Upper lobe of right lung (tissue), 1 donor: ENCODE data around the gene TENT4B. TPM values are rescaled to one million over a fixed set of nuclear protein-coding genes. Genes with fewer than 3 reads are reported as not detected.
"Not testable (repeated sequence)": the region's sequence is repeated elsewhere in the genome, so short reads cannot be mapped to it uniquely, and the experiment has no call there.

Experiments
- ATAC-seq: fragments of 200-7000 bp; cut with Tn5 transposase; one replicate; pipeline ENCODE4 v1.9.1; 2020; ENCODE audit warnings: mild to moderate bottlenecking, moderate library complexity
- DNase-seq: peaks from one replicate; pipeline ENCODE4 v3.0.0-alpha.2; 2020
- H3K27ac ChIP-seq: fragments of 200-600 bp; one replicate; pipeline ENCODE4 v1.8.0; 2022
- H3K27me3 ChIP-seq: fragments of 200-600 bp; one replicate; pipeline ENCODE4 v1.8.0; 2022; ENCODE audit warnings: mild to moderate bottlenecking
- H3K36me3 ChIP-seq: fragments of 200-600 bp; one replicate; pipeline ENCODE4 v1.8.0; 2022
- H3K4me1 ChIP-seq: fragments of 200-600 bp; one replicate; pipeline ENCODE4 v1.8.0; 2022
- H3K4me3 ChIP-seq: fragments of 200-600 bp; one replicate; pipeline ENCODE4 v1.8.0; 2022; ENCODE audit warnings: mild to moderate bottlenecking
- H3K9me3 ChIP-seq: fragments of 200-600 bp; one replicate; pipeline ENCODE4 v1.8.0; 2022
- CTCF ChIP-seq: fragments of 200-600 bp; IDR thresholded peaks from one replicate; pipeline ENCODE4 v1.8.0; 2022; ENCODE audit warnings: antibody characterized with exemption
- intact Hi-C: fragments of 100-400 bp; cut with DNase I; formaldehyde crosslinking; loops from one replicate; pipeline ENCODE4 v1.11.0; 2022
- total RNA-seq: library from RNA; stranded (reverse); fragmentation: NEBNext Ultra II Directional; extraction: Animal tissue kit (Norgen Biotek cat#: 25700); gene quantifications from one replicate; pipeline ENCODE4 v1.2.1, GENCODE V29; 2021
- donor health status: DM: no; HTN: yes; CAD: no; lungs with severe emphysema.

Gene TENT4B
- total RNA-seq, 1 donor from 2014 or later = 13.3 TPM

- Histone ChIP-seq H3K27me3 (no peaks in the 10 kb centered on the region), H3K4me1 (no peaks in the 10 kb centered on the region), H3K36me3 (no peaks in the 10 kb centered on the region), H3K27ac (no peak overlapping the region), H3K4me3 (no peak overlapping the region), H3K9me3 (no peaks in the 10 kb centered on the region)
- no peak for TF ChIP-seq CTCF
- ATAC-seq (no peak), DNase-seq (no peak)
- intact Hi-C loops = no loop called here
Observed at GRCh38 chr16:50121721-50122445, 31.2 kb upstream of the TENT4B start.

- intact Hi-C loops = no loop called here
Observed at GRCh38 chr16:50123417-50123816, 29.7 kb upstream of the TENT4B start.

GRCh38 chr16:50124769-50125168 lies 28.3 kb upstream of the TENT4B start:
- ATAC-seq = no peak
- intact Hi-C loops = no loop called here
- H3K4me1 ChIP-seq = no peaks in the 10 kb centered on the region

More at GRCh38 chr16:50123417-50123816, 29.7 kb upstream of the TENT4B start:
- no peak overlapping the region for H3K27ac ChIP-seq
- no peaks in the 10 kb centered on the region for H3K36me3 ChIP-seq
- DNase-seq (no peak), ATAC-seq (no peak)
- TF ChIP-seq CTCF = no peak
- no peaks in the 10 kb centered on the region for H3K4me1 ChIP-seq
- no peaks in the 10 kb centered on the region for H3K9me3 ChIP-seq
- H3K27me3 ChIP-seq = no peaks in the 10 kb centered on the region
- no peak overlapping the region for H3K4me3 ChIP-seq

DNA sequence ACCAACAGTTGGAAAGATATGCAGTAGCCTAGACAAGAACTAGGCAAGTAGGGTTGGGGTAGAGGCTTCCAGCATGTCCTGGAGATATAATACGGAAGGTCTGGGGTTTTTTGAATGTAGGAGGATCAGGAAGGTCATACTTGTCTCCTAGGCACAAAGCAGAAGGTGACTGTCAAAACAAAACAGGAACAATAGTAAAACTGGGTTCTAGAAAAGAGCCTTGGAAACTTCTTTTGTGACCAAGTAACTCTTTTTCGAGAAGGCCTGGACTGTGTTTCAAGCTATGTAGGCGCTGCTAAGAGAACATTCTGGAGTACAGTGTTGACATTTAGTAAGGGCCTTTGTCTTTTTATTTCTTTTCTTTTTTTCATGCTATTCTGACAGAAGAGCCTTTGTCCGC lies 26.9 kb upstream of the TENT4B start:
- no peaks in the 10 kb centered on the region for H3K4me1 ChIP-seq
- no peak overlapping the region for H3K4me3 ChIP-seq
- no peaks in the 10 kb centered on the region for H3K27me3 ChIP-seq
- TF ChIP-seq CTCF = no peak
- H3K36me3 ChIP-seq = no peaks in the 10 kb centered on the region
- ATAC-seq (no peak), DNase-seq (no peak)
- intact Hi-C loops = no loop called here
- no peak overlapping the region for H3K27ac ChIP-seq
- H3K9me3 ChIP-seq = no peaks in the 10 kb centered on the region

More at GRCh38 chr16:50124769-50125168, 28.3 kb upstream of the TENT4B start:
- TF ChIP-seq CTCF = no peak
- Histone ChIP-seq H3K4me3 (no peak overlapping the region), H3K9me3 (no peaks in the 10 kb centered on the region), H3K36me3 (no peaks in the 10 kb centered on the region), H3K27me3 (no peaks in the 10 kb centered on the region), H3K27ac (no peak overlapping the region)
- no peak for DNase-seq

DNA sequence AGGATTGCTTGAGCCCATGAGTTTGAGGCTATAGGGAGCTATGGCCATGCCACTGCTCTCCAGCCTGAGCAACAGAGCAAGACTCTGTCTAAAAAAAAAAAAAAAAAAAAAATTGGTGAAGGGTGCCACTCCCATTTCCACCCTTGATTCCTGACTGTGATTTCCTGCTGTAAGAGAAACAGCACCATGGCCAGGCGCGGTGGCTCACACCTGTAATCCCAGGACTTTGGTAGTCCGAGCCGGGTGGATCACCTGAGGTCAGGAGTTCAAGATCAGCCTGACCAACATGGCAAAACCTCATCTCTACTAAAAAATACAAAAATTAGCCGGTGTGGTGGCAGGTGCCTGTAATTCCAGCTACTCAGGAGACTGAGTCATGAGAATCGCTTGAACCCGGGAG lies 20.5 kb upstream of the TENT4B start:
- intact Hi-C loops, H3K27ac ChIP-seq, H3K27me3 ChIP-seq, H3K9me3 ChIP-seq, DNase-seq, H3K36me3 ChIP-seq, H3K4me1 ChIP-seq, ATAC-seq, H3K4me3 ChIP-seq: not testable (repeated sequence)

- intact Hi-C loops = no loop called here
Observed at GRCh38 chr16:50133214-50133613, 19.9 kb upstream of the TENT4B start.

More at GRCh38 chr16:50133214-50133613, 19.9 kb upstream of the TENT4B start:
- Histone ChIP-seq H3K27ac (no peak overlapping the region), H3K9me3 (no peaks in the 10 kb centered on the region), H3K4me1 (no peaks in the 10 kb centered on the region), H3K27me3 (no peaks in the 10 kb centered on the region), H3K4me3 (no peak overlapping the region), H3K36me3 (no peaks in the 10 kb centered on the region)
- no peak for TF ChIP-seq CTCF
- DNase-seq (no peak), ATAC-seq (no peak)
